ENCODE measurements around the gene CNKSR2.

CNKSR2 gene

GRCh38 chrX:21586001-21586400, 211.8 kb downstream of the CNKSR2 start:
- no peak overlapping the region for H3K4me3 ChIP-seq
- H3K36me3 ChIP-seq: no peaks in the 10 kb centered on the region
- no peaks in the 10 kb centered on the region for H3K4me1 ChIP-seq
- no peaks in the 10 kb centered on the region for H3K27me3 ChIP-seq
- no peaks in the 10 kb centered on the region for H4K20me1 ChIP-seq
- no peak overlapping the region for H3K9ac ChIP-seq
- TF ChIP-seq Cebpa-rat (IDR thresholded peaks at IDR 0.05): no peak
- H3K27ac ChIP-seq: no peak overlapping the region
- H3K9me3 ChIP-seq: peaks cover 15% of the 10 kb centered on the region
- no peak overlapping the region for H3K4me2 ChIP-seq

- H3K4me2 ChIP-seq: no peak overlapping the region
- no peaks in the 10 kb centered on the region for H3K4me1 ChIP-seq
- H3K27ac ChIP-seq: no peak overlapping the region
- H3K9me3 ChIP-seq: peaks cover 15% of the 10 kb centered on the region
- TF ChIP-seq Cebpa-rat (IDR thresholded peaks at IDR 0.05): no peak
- no peaks in the 10 kb centered on the region for H3K36me3 ChIP-seq
- H3K27me3 ChIP-seq: no peaks in the 10 kb centered on the region
- H3K4me3 ChIP-seq: no peak overlapping the region
- no peaks in the 10 kb centered on the region for H4K20me1 ChIP-seq
- H3K9ac ChIP-seq: no peak overlapping the region
These were observed 216.0 kb downstream of the CNKSR2 start for GRCh38 chrX:21590012-21590776.

- H3K27ac ChIP-seq: no peak overlapping the region
- H3K4me3 ChIP-seq: no peak overlapping the region
- H3K9me3 ChIP-seq: no peaks in the 10 kb centered on the region
- no peak overlapping the region for H3K9ac ChIP-seq
- TF ChIP-seq Cebpa-rat (IDR thresholded peaks at IDR 0.05): no peak
- H4K20me1 ChIP-seq: no peaks in the 10 kb centered on the region
- no peak overlapping the region for H3K4me2 ChIP-seq
- H3K36me3 ChIP-seq: 0 out of 2 replicates have a peak, but pooled peaks cover 7% of the 10 kb centered on the region
- H3K4me1 ChIP-seq: no peaks in the 10 kb centered on the region
- no peaks in the 10 kb centered on the region for H3K27me3 ChIP-seq
These were observed 231.8 kb downstream of the CNKSR2 start for GRCh38 chrX:21606002-21606401.

GRCh38 chrX:21610168-21610567, 235.9 kb downstream of the CNKSR2 start:
- Histone ChIP-seq H4K20me1 (no peaks in the 10 kb centered on the region), H3K27ac (no peak overlapping the region), H3K4me2 (no peak overlapping the region), H3K4me1 (no peaks in the 10 kb centered on the region), H3K36me3 (0 out of 2 replicates have a peak, but pooled peaks cover 7% of the 10 kb centered on the region), H3K4me3 (no peak overlapping the region), H3K27me3 (no peaks in the 10 kb centered on the region), H3K9me3 (no peaks in the 10 kb centered on the region), H3K9ac (no peak overlapping the region)
- TF ChIP-seq Cebpa-rat (IDR thresholded peaks at IDR 0.05): no peak

- H3K36me3 ChIP-seq: 0 out of 2 replicates have a peak, but pooled peaks cover 7% of the 10 kb centered on the region
- no peaks in the 10 kb centered on the region for H4K20me1 ChIP-seq
- H3K27ac ChIP-seq: no peak overlapping the region
- H3K9me3 ChIP-seq: no peaks in the 10 kb centered on the region
- no peak overlapping the region for H3K9ac ChIP-seq
- H3K4me1 ChIP-seq: no peaks in the 10 kb centered on the region
- no peak for TF ChIP-seq Cebpa-rat (IDR thresholded peaks at IDR 0.05)
- no peak overlapping the region for H3K4me3 ChIP-seq
- no peaks in the 10 kb centered on the region for H3K27me3 ChIP-seq
- no peak overlapping the region for H3K4me2 ChIP-seq
These were observed 237.9 kb downstream of the CNKSR2 start for GRCh38 chrX:21612154-21612553.

- no peak for TF ChIP-seq Cebpa-rat (IDR thresholded peaks at IDR 0.05)
- Histone ChIP-seq H3K4me1 (no peaks in the 10 kb centered on the region), H3K27ac (no peak overlapping the region), H3K4me2 (no peak overlapping the region), H3K4me3 (no peak overlapping the region), H3K27me3 (no peaks in the 10 kb centered on the region), H4K20me1 (no peaks in the 10 kb centered on the region), H3K9ac (no peak overlapping the region), H3K36me3 (no peaks in the 10 kb centered on the region), H3K9me3 (no peaks in the 10 kb centered on the region)
These were observed 242.2 kb downstream of the CNKSR2 start for GRCh38 chrX:21616386-21616785.

GRCh38 chrX:21620234-21620633, 246.0 kb downstream of the CNKSR2 start:
- H4K20me1 ChIP-seq: no peaks in the 10 kb centered on the region
- H3K27me3 ChIP-seq: no peaks in the 10 kb centered on the region
- H3K9ac ChIP-seq: no peak overlapping the region
- no peaks in the 10 kb centered on the region for H3K36me3 ChIP-seq
- H3K9me3 ChIP-seq: no peaks in the 10 kb centered on the region
- H3K27ac ChIP-seq: no peak overlapping the region
- no peak for TF ChIP-seq Cebpa-rat (IDR thresholded peaks at IDR 0.05)
- H3K4me3 ChIP-seq: no peak overlapping the region
- H3K4me1 ChIP-seq: no peaks in the 10 kb centered on the region
- H3K4me2 ChIP-seq: no peak overlapping the region

GRCh38 chrX:21623778-21624501, 249.7 kb downstream of the CNKSR2 start:
- Histone ChIP-seq H4K20me1 (no peaks in the 10 kb centered on the region), H3K4me2 (no peak overlapping the region), H3K4me3 (no peak overlapping the region), H3K9me3 (0 out of 2 replicates have a peak, but pooled peaks cover 10% of the 10 kb centered on the region), H3K9ac (no peak overlapping the region), H3K27ac (no peak overlapping the region), H3K27me3 (no peaks in the 10 kb centered on the region), H3K4me1 (no peaks in the 10 kb centered on the region), H3K36me3 (no peaks in the 10 kb centered on the region)
- no peak for TF ChIP-seq Cebpa-rat (IDR thresholded peaks at IDR 0.05)

GRCh38 chrX:21632027-21632426, 257.8 kb downstream of the CNKSR2 start:
- no peak overlapping the region for H3K27ac ChIP-seq
- no peak for TF ChIP-seq Cebpa-rat (IDR thresholded peaks at IDR 0.05)
- H3K4me3 ChIP-seq: no peak overlapping the region
- no peak overlapping the region for H3K9ac ChIP-seq
- H4K20me1 ChIP-seq: no peaks in the 10 kb centered on the region
- no peaks in the 10 kb centered on the region for H3K4me1 ChIP-seq
- no peaks in the 10 kb centered on the region for H3K36me3 ChIP-seq
- no peaks in the 10 kb centered on the region for H3K27me3 ChIP-seq
- H3K9me3 ChIP-seq: 0 out of 2 replicates have a peak, but pooled peaks cover 8% of the 10 kb centered on the region
- H3K4me2 ChIP-seq: no peak overlapping the region

GRCh38 chrX:21638311-21638710, 264.1 kb downstream of the CNKSR2 start:
- no peaks in the 10 kb centered on the region for H3K4me1 ChIP-seq
- no peaks in the 10 kb centered on the region for H3K36me3 ChIP-seq
- no peak overlapping the region for H3K9ac ChIP-seq
- H4K20me1 ChIP-seq: no peaks in the 10 kb centered on the region
- H3K27ac ChIP-seq: no peak overlapping the region
- H3K9me3 ChIP-seq: no peaks in the 10 kb centered on the region
- no peak overlapping the region for H3K4me3 ChIP-seq
- no peak for TF ChIP-seq Cebpa-rat (IDR thresholded peaks at IDR 0.05)
- H3K27me3 ChIP-seq: no peaks in the 10 kb centered on the region
- no peak overlapping the region for H3K4me2 ChIP-seq
